Measurements from ENCODE around the gene PTPN22.

- TF ChIP-seq CTCF (IDR thresholded peaks at IDR 0.05) (no peak), POLR2A (IDR thresholded peaks at IDR 0.05) (no peak)
These were observed 78.5 kb downstream of the PTPN22 start for GRCh38 chr1:113792986-113793385.

All from heart left ventricle (tissue), 13 donors.